Hepatocyte (in vitro differentiated cells): ENCODE data around the gene VWCE.

Source experiments
- EZH2 ChIP-seq: fragments of 200-600 bp; sonication (generic); IDR thresholded peaks from 2 replicates; pipeline ENCODE4 v1.6.1; 2016; ENCODE audit warnings: antibody characterized with exemption, mild to moderate bottlenecking, borderline replicate concordance
- TF ChIP-seq, protein P1 (sequence below): fragments of 200-600 bp; sonication (generic); IDR thresholded peaks from 2 replicates; pipeline ENCODE4 v1.5.1; 2016; ENCODE audit warnings: antibody characterized with exemption, mild to moderate bottlenecking; ENCODE audit not compliant: poor library complexity

DNA sequence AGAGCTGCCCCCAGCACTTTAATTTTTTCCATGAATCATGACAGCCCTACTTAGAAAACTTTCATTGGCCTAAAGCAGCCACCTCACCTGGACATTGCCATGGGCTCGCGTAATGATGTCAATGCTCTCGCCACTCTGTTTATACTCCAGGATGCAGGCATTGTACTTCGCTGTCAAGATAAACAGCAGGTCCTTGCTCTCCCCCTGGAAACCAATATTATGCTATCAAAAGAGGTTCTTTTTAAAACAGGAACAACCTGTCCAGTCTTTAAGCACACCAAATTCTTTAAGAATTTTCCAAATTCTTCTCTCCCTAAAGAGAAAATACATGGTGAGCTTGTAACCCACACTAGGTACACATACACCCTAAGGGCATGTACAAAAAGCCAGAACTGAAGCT, 34.8 kb upstream of the VWCE start:
- TF ChIP-seq, protein P1, sequence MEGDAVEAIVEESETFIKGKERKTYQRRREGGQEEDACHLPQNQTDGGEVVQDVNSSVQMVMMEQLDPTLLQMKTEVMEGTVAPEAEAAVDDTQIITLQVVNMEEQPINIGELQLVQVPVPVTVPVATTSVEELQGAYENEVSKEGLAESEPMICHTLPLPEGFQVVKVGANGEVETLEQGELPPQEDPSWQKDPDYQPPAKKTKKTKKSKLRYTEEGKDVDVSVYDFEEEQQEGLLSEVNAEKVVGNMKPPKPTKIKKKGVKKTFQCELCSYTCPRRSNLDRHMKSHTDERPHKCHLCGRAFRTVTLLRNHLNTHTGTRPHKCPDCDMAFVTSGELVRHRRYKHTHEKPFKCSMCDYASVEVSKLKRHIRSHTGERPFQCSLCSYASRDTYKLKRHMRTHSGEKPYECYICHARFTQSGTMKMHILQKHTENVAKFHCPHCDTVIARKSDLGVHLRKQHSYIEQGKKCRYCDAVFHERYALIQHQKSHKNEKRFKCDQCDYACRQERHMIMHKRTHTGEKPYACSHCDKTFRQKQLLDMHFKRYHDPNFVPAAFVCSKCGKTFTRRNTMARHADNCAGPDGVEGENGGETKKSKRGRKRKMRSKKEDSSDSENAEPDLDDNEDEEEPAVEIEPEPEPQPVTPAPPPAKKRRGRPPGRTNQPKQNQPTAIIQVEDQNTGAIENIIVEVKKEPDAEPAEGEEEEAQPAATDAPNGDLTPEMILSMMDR, result no peak
- no peak for TF ChIP-seq EZH2
